GM10248 (cell line): ENCODE results near the gene MEIKIN.

Experiments
- CTCF ChIA-PET: fragments of 300-600 bp; sonication (Branson Sonifier 250); formaldehyde crosslinking; extraction: SDS; loops from one replicate; lab custom pipeline; 2021; ENCODE audit warnings: antibody characterized with exemption; lab: Yijun Ruan, JAX
- POLR2A ChIA-PET: fragments of 350-650 bp; sonication (Branson Sonifier 250); formaldehyde crosslinking; extraction: SDS; loops from one replicate; lab custom pipeline; 2020; ENCODE audit warnings: antibody characterized with exemption; lab: Yijun Ruan, JAX
- DNase-seq: peaks from one replicate; pipeline ENCODE4 v3.0.0; 2012; ENCODE audit errors: extremely low spot score
- CTCF ChIP-seq: IDR thresholded peaks from 2 replicates; pipeline ENCODE4 v1.5.1; 2012; ENCODE audit warnings: mild to moderate bottlenecking, low read depth; ENCODE audit errors: extremely low read depth, missing control alignments, control extremely low read depth

The MEIKIN gene

GRCh38 chr5:131974956-131975726 lies 29.7 kb upstream of the MEIKIN start:
- DNase-seq, result no peak
- no peak for TF ChIP-seq CTCF
- CTCF ChIA-PET, result no interaction called here
- POLR2A ChIA-PET, result no interaction called here

- POLR2A ChIA-PET, result no interaction called here
- DNase-seq, result no peak
- CTCF ChIA-PET, result no interaction called here
- TF ChIP-seq CTCF, result no peak
Measured at GRCh38 chr5:131974622-131974955, 29.1 kb upstream of the MEIKIN start.

GRCh38 chr5:131974016-131974415 lies 28.6 kb upstream of the MEIKIN start:
- POLR2A ChIA-PET, result no interaction called here
- DNase-seq, result no peak
- CTCF ChIA-PET, result interaction anchor here (2.4 kb wide), 1 partner anchor 34 kb away, joined by 5 read pairs; no protein-coding TSS in a partner anchor
- TF ChIP-seq CTCF, result no peak

- no peak for DNase-seq
- ChIA-PET CTCF (interaction anchor here (2.4 kb wide), 1 partner anchor 35 kb away, joined by 5 read pairs; no protein-coding TSS in a partner anchor), POLR2A (no interaction called here)
- TF ChIP-seq CTCF, result no peak
Measured at GRCh38 chr5:131973089-131973712, 27.7 kb upstream of the MEIKIN start.

- ChIA-PET CTCF (no interaction called here), POLR2A (no interaction called here)
- TF ChIP-seq CTCF, result no peak
- no peak for DNase-seq
Measured at GRCh38 chr5:131968396-131968954, 23.0 kb upstream of the MEIKIN start.

- no peak for TF ChIP-seq CTCF
- ChIA-PET CTCF (interaction anchor here (1.3 to 1.6 kb wide), 2 partner anchors 9 to 41 kb away, joined by 3 to 4 read pairs; no protein-coding TSS in a partner anchor), POLR2A (no interaction called here)
- no peak for DNase-seq
Measured at GRCh38 chr5:131966551-131966950, 21.1 kb upstream of the MEIKIN start.
